ENCODE results near the gene SHLD2. TPM values are rescaled to one million over a fixed set of nuclear protein-coding genes. Genes with fewer than 3 reads are reported as not detected.

Gene SHLD2, protein sequence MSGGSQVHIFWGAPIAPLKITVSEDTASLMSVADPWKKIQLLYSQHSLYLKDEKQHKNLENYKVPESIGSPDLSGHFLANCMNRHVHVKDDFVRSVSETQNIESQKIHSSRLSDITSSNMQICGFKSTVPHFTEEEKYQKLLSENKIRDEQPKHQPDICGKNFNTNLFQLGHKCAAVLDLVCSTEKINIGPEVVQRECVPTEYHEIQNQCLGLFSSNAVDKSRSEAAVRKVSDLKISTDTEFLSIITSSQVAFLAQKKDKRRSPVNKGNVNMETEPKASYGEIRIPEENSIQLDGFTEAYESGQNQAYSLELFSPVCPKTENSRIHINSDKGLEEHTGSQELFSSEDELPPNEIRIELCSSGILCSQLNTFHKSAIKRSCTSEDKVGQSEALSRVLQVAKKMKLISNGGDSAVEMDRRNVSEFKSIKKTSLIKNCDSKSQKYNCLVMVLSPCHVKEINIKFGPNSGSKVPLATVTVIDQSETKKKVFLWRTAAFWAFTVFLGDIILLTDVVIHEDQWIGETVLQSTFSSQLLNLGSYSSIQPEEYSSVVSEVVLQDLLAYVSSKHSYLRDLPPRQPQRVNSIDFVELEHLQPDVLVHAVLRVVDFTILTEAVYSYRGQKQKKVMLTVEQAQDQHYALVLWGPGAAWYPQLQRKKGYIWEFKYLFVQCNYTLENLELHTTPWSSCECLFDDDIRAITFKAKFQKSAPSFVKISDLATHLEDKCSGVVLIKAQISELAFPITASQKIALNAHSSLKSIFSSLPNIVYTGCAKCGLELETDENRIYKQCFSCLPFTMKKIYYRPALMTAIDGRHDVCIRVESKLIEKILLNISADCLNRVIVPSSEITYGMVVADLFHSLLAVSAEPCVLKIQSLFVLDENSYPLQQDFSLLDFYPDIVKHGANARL
- 10 to 100 TPM; 12.7 to 31.7 (median 21.5) TPM for total RNA-seq

DNA sequence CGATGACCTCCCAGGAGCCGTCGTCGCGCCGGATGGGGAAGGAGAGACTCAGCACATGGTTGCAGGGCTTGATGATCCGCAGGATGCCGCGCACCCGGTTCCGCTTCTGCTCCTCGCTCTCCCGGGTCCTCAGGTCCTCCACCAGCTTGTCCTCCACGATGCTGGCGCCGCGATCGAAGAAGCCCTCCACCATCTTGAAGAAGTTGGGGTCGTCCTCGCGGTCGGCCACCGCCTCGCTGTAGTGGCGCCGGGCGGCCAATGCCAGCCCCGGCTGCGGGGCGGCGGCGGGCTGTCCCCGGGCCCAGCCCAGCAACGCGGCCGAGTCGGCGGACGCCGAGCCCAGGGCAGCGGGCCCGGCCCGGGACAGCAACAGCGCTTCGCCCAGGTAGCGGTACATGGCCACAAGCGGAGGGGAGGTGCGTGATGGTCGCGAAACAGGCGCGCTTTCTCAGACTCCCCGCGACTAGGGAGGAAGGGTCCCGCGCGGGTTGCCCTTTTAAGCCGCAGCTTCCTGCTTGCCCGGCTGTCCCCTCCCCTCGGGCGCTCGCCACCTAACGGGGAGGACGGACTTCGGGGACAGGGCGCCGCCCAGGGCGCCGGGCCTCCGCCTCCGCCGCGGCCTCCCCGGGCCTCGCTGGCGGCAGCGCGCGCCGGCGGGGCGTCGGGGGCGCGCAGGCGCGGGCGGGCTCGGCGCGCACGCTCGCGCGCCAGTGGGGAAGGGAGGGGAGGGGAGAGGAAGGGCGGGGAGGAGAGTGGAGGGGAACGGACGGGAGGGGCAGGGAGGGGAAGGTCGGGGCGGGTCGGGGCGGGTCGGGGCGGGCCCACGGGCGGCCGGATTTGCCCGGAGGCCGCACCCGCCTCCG, at the start of gene SHLD2, which contains the start of gene GLUD1:
TSS of gene SHLD2 (plus strand) at position 834 of the 863 bp plus-strand sequence. CDS start 56,149 bp downstream, outside the sequence.
TSS of gene GLUD1 (minus strand) at position 471 of the 863 bp plus-strand sequence. CDS start at position 397, 74 bp downstream.
- peak; percentile 67 for DNase-seq
- no peaks in the 10 kb centered on the region for H3K27me3 ChIP-seq
- peaks cover 0 to 24% (median 0%) of the 10 kb centered on the region in 3 donors for H3K36me3 ChIP-seq
- TF ChIP-seq POLR2A (IDR thresholded peaks at IDR 0.05): peak in 3 of 4 donors; percentile 33 to 85 (median 68)
- TF ChIP-seq, protein P1, sequence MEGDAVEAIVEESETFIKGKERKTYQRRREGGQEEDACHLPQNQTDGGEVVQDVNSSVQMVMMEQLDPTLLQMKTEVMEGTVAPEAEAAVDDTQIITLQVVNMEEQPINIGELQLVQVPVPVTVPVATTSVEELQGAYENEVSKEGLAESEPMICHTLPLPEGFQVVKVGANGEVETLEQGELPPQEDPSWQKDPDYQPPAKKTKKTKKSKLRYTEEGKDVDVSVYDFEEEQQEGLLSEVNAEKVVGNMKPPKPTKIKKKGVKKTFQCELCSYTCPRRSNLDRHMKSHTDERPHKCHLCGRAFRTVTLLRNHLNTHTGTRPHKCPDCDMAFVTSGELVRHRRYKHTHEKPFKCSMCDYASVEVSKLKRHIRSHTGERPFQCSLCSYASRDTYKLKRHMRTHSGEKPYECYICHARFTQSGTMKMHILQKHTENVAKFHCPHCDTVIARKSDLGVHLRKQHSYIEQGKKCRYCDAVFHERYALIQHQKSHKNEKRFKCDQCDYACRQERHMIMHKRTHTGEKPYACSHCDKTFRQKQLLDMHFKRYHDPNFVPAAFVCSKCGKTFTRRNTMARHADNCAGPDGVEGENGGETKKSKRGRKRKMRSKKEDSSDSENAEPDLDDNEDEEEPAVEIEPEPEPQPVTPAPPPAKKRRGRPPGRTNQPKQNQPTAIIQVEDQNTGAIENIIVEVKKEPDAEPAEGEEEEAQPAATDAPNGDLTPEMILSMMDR (IDR thresholded peaks at IDR 0.05): peak in 1 of 6 experiments; percentile 7
- peak within 1 kb of the TSS; percentile 98 to 100 (median 100) for H3K27ac ChIP-seq
- H3K9me3 ChIP-seq: no peaks in the 10 kb centered on the region
- peaks cover 15 to 57% (median 20%) of the 10 kb centered on the region in 3 donors for H3K4me1 ChIP-seq
- intact Hi-C loops (cut with DNase I): loop anchor here (5.0 kb wide), 1 partner anchor 122 kb away; no protein-coding TSS in a partner anchor
- H3K4me3 ChIP-seq: peak within 1 kb of the TSS; percentile 73 to 92 (median 82)
- no CpG with 5 or more reads among the region's 111 CpGs for WGBS, 2 donors

DNA sequence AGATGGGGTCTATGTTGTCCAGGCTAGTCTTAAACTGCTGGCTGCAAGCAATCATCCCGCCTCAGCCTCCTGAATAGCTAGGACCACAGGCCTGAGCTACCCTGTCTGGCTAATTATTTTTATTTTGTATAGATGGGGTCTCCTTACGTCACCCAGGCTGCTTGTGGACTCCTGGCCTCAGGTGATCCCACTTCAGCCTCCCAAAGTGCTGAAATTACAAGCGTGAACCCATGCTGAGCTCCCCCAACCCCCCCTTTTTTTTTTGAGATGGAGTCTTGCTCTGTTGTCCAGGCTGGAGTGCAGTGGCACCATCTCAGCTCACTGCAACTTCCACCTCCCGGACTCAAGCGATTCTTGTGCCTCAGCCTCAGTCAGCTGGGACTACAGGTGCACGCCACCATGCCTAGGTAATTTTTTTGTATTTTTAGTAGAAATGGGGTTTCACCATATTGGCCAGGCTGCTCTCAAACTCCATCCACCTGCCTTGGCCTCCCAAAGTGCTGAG, 49.5 kb upstream of the SHLD2 start:
- no peak overlapping the region for H3K27ac ChIP-seq
- H3K36me3 ChIP-seq: peaks cover 3 to 52% (median 9%) of the 10 kb centered on the region in 3 donors
- no peaks in the 10 kb centered on the region for H3K27me3 ChIP-seq
- no peak for DNase-seq
- no peak overlapping the region for H3K4me3 ChIP-seq
- intact Hi-C loops (cut with DNase I): no loop called here
- TF ChIP-seq, protein P1 (IDR thresholded peaks at IDR 0.05): no peak
- no peak for TF ChIP-seq POLR2A (IDR thresholded peaks at IDR 0.05)
- H3K9me3 ChIP-seq: no peaks in the 10 kb centered on the region
- WGBS, 2 donors: 94 to 99% methylated on average over 6 of the region's 6 CpGs
- H3K4me1 ChIP-seq: no peaks in the 10 kb centered on the region

DNA sequence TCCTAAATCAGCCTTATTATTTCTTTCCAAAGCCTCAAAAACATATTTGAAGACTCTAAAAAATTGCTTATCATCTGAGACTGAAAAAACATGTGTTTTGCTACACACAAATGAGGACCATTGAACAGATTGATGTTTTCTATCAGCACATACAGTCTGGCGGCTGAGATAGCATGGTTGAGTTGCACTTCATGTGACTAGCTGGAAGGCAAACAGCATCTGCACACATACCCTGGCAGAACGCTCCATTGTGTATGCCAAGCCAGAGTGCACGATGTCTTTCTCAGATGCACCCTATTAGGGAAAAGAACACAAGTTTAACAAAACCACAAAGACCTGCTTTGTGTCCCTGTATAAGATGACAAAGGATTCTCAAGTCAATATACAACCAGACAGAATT, 41.9 kb upstream of the SHLD2 start:
- TF ChIP-seq, protein P1 (IDR thresholded peaks at IDR 0.05): no peak
- TF ChIP-seq POLR2A (IDR thresholded peaks at IDR 0.05): no peak
- intact Hi-C loops (cut with DNase I): no loop called here
- WGBS, 2 donors: 40 to 63% methylated on average over 3 of the region's 3 CpGs
- DNase-seq: no peak
- Histone ChIP-seq H3K27ac (peak overlapping the region in 1 of 4 donors; percentile 67), H3K4me1 (peaks cover 0 to 31% (median 5%) of the 10 kb centered on the region in 3 donors), H3K4me3 (no peak overlapping the region), H3K9me3 (no peaks in the 10 kb centered on the region), H3K27me3 (no peaks in the 10 kb centered on the region), H3K36me3 (peaks cover 3 to 98% (median 26%) of the 10 kb centered on the region in 3 donors)

DNA sequence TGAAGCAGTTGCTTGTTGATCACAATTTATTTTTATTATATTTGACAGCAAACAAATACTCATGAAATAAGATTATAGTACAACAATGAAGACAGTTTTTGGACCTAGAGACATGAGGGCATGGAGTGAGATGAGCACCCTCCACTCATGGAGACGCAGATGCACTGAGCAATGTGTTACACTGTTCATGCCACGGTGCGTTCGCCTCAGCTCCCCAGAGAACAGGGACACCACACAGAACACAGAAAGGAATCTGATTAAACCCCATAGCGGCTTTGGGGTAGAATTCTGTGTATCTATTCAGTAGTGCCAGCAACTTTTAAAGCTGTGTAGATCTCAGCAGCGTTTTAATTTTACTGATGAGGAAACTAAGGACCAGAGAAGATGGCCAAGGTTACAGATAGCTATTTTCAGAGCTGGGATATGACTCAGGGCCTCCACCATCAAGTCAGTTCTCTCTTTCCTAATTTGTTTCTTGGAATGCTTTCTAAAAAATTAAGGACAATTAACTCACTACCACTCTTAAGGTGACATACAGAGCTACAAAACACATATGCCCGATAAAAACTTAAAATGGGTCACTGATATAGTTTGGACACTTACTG, 41.3 kb upstream of the SHLD2 start:
- Histone ChIP-seq H3K27ac (peak overlapping the region in 3 of 4 donors; percentile 42 to 72 (median 67)), H3K4me3 (no peak overlapping the region), H3K27me3 (no peaks in the 10 kb centered on the region), H3K4me1 (peaks cover 0 to 31% (median 5%) of the 10 kb centered on the region in 3 donors), H3K36me3 (peaks cover 3 to 98% (median 28%) of the 10 kb centered on the region in 3 donors), H3K9me3 (no peaks in the 10 kb centered on the region)
- WGBS, 2 donors: 87 to 93% methylated on average over 7 of the region's 7 CpGs
- TF ChIP-seq, protein P1 (IDR thresholded peaks at IDR 0.05): no peak
- no peak for TF ChIP-seq POLR2A (IDR thresholded peaks at IDR 0.05)
- DNase-seq: no peak
- intact Hi-C loops (cut with DNase I): no loop called here
